ENCODE measurements around the gene PRRG3.

- no peak for TF ChIP-seq CTCF (IDR thresholded peaks at IDR 0.05 in 2 of 3, conservative IDR thresholded peaks at IDR 0.05 in 1 of 3; ENCODE audit: borderline replicate concordance in 1 of 3, insufficient read depth in 1 of 3, low read depth in 2 of 3, low read length in 2 of 3)
- TF ChIP-seq POLR2A (IDR thresholded peaks at IDR 0.05; ENCODE audit: borderline replicate concordance, extremely low read depth, insufficient read depth, insufficient read length), result no peak
- no peak for TF ChIP-seq REST (IDR thresholded peaks at IDR 0.05; ENCODE audit: low read depth)
- no peak for TF ChIP-seq ZNF274 (IDR thresholded peaks at IDR 0.05; ENCODE audit: low read depth, low read length)
- TF ChIP-seq POLR2AphosphoS5 (IDR thresholded peaks at IDR 0.05; ENCODE audit: low read depth, low read length), result no peak
Observed at GRCh38 chrX:151675121-151675746, 20.0 kb upstream of the PRRG3 start.
